Calu3 (cell line): ENCODE measurements around the gene ADAMTS20. TPM values are rescaled to one million over a fixed set of nuclear protein-coding genes. Genes with fewer than 3 reads are reported as not detected.

Source experiments
- BruUV-seq: library from RNA; stranded (reverse); fragments of 400-500 nt; replicated peaks from 2 replicates; lab custom pipeline; 2021; lab: Mats Ljungman, UMichigan
- CTCF ChIA-PET: fragments of 300-600 bp; sonication (Branson Sonifier 250); formaldehyde crosslinking; loops from one replicate; lab custom pipeline; 2022; ENCODE audit warnings: antibody characterized with exemption; lab: Charles Lee
- DNase-seq: peaks from one replicate; pipeline ENCODE4 v3.0.0; 2022
- H3K27ac Mint-ChIP-seq: one replicate; pipeline ENCODE4 v1.8.0; 2022; ENCODE audit warnings: mixed read lengths; ENCODE audit not compliant: unreplicated experiment
- H3K27me3 Mint-ChIP-seq: one replicate; pipeline ENCODE4 v1.8.0; 2022; ENCODE audit warnings: mixed read lengths; ENCODE audit not compliant: unreplicated experiment
- H3K36me3 Mint-ChIP-seq: one replicate; pipeline ENCODE4 v1.8.0; 2022; ENCODE audit warnings: mild to moderate bottlenecking, moderate library complexity, mixed read lengths; ENCODE audit not compliant: insufficient read depth, unreplicated experiment
- H3K4me1 Mint-ChIP-seq: one replicate; pipeline ENCODE4 v1.8.0; 2022; ENCODE audit warnings: mild to moderate bottlenecking, low read depth, mixed read lengths; ENCODE audit not compliant: unreplicated experiment
- H3K4me3 Mint-ChIP-seq: one replicate; pipeline ENCODE4 v1.8.0; 2022; ENCODE audit warnings: mild to moderate bottlenecking, low read depth, moderate library complexity, mixed read lengths; ENCODE audit not compliant: unreplicated experiment
- H3K9me3 Mint-ChIP-seq: one replicate; pipeline ENCODE4 v1.8.0; 2022; ENCODE audit warnings: low read depth, mixed read lengths; ENCODE audit not compliant: unreplicated experiment
- CTCF ChIP-seq: fragments of 200-600 bp; IDR thresholded peaks from one replicate; pipeline ENCODE4 v1.8.0; 2022; ENCODE audit warnings: antibody characterized with exemption; ENCODE audit not compliant: unreplicated experiment
- intact Hi-C: fragments of 100-400 bp; cut with micrococcal nuclease; formaldehyde crosslinking; loops from one replicate; pipeline ENCODE4 v1.10.0; 2022; ENCODE audit not compliant: unreplicated experiment
- total RNA-seq: library from RNA; stranded (reverse); gene quantifications from 2 replicates; pipeline ENCODE4 v1.2.3, GENCODE V29; 2022

The ADAMTS20 gene
- total RNA-seq, 1 experiment from 2014 or later = not detected

GRCh38 chr12:43396671-43397070 is 155.3 kb downstream of the ADAMTS20 start:
- no peak overlapping the region for H3K4me3 Mint-ChIP-seq
- H3K36me3 Mint-ChIP-seq = no peaks in the 10 kb centered on the region
- no peaks in the 10 kb centered on the region for H3K9me3 Mint-ChIP-seq
- H3K27ac Mint-ChIP-seq = no peak overlapping the region
- no peaks in the 10 kb centered on the region for H3K4me1 Mint-ChIP-seq
- no peaks in the 10 kb centered on the region for H3K27me3 Mint-ChIP-seq
- intact Hi-C loops = no loop called here
- CTCF ChIA-PET = no interaction called here
- no TSS peak for BruUV-seq
- DNase-seq = no peak
- TF ChIP-seq CTCF = no peak

- TF ChIP-seq CTCF = no peak
Measured at GRCh38 chr12:43392116-43392515, 159.9 kb downstream of the ADAMTS20 start.

GRCh38 chr12:43381879-43382278 is 170.1 kb downstream of the ADAMTS20 start:
- H3K9me3 Mint-ChIP-seq = peaks cover 6% of the 10 kb centered on the region
- H3K36me3 Mint-ChIP-seq = no peaks in the 10 kb centered on the region
- CTCF ChIA-PET = interaction anchor here (0.6 kb wide), 1 partner anchor 18 kb away, joined by 3 read pairs; no protein-coding TSS in a partner anchor
- BruUV-seq = no TSS peak
- H3K4me3 Mint-ChIP-seq = no peak overlapping the region
- no peaks in the 10 kb centered on the region for H3K27me3 Mint-ChIP-seq
- intact Hi-C loops = no loop called here
- no peaks in the 10 kb centered on the region for H3K4me1 Mint-ChIP-seq
- no peak for TF ChIP-seq CTCF
- no peak overlapping the region for H3K27ac Mint-ChIP-seq
- DNase-seq = no peak

More at GRCh38 chr12:43392116-43392515, 159.9 kb downstream of the ADAMTS20 start:
- H3K27ac Mint-ChIP-seq = no peak overlapping the region
- intact Hi-C loops = no loop called here
- H3K4me1 Mint-ChIP-seq = no peaks in the 10 kb centered on the region
- no peak for DNase-seq
- CTCF ChIA-PET = no interaction called here
- H3K4me3 Mint-ChIP-seq = no peak overlapping the region
- no peaks in the 10 kb centered on the region for H3K27me3 Mint-ChIP-seq
- H3K9me3 Mint-ChIP-seq = no peaks in the 10 kb centered on the region
- BruUV-seq = no TSS peak
- no peaks in the 10 kb centered on the region for H3K36me3 Mint-ChIP-seq

GRCh38 chr12:43378448-43378847 is 173.6 kb downstream of the ADAMTS20 start:
- no TSS peak for BruUV-seq
- Mint-ChIP-seq H3K4me1 (no peaks in the 10 kb centered on the region), H3K4me3 (no peak overlapping the region)

More at GRCh38 chr12:43378448-43378847, 173.6 kb downstream of the ADAMTS20 start:
- H3K9me3 Mint-ChIP-seq = no peaks in the 10 kb centered on the region
- CTCF ChIA-PET = no interaction called here
- H3K36me3 Mint-ChIP-seq = no peaks in the 10 kb centered on the region
- H3K27me3 Mint-ChIP-seq = no peaks in the 10 kb centered on the region
- no peak for TF ChIP-seq CTCF
- H3K27ac Mint-ChIP-seq = no peak overlapping the region
- intact Hi-C loops = no loop called here
- no peak for DNase-seq
